ENCODE data around the gene YEATS4.

- TF ChIP-seq CTCF (IDR thresholded peaks at IDR 0.05 in 4 of 5, conservative IDR thresholded peaks at IDR 0.05 in 1 of 5): no peak
- no peak for TF ChIP-seq POLR2A (IDR thresholded peaks at IDR 0.05)
These were observed 60.2 kb downstream of the YEATS4 start for GRCh38 chr12:69419701-69420100.
